GM12864 (cell line): ENCODE data around the gene ACTMAP.

Experiments used
- DNase-seq: peaks from one replicate; pipeline ENCODE4 v3.0.0-alpha.2; 2011; ENCODE audit warnings: low read depth
- H3K4me3 ChIP-seq: 2 replicates; pipeline ENCODE4 v1.5.1; 2011; ENCODE audit warnings: mild to moderate bottlenecking, low read depth, low read length, control low read depth
- CTCF ChIP-seq: IDR thresholded peaks from 2 replicates; pipeline ENCODE4 v1.5.1; 2011; ENCODE audit warnings: low read depth, mild to moderate bottlenecking, moderate library complexity, low read length, control low read depth, inconsistent platforms; ENCODE audit errors: missing control alignments

The ACTMAP gene

GRCh38 chr19:40724315-40724714, 26.0 kb downstream of the ACTMAP start:
- TF ChIP-seq CTCF: no peak
- H3K4me3 ChIP-seq: no peak overlapping the region
- no peak for DNase-seq

GRCh38 chr19:40723661-40724254, 26.5 kb downstream of the ACTMAP start:
- H3K4me3 ChIP-seq: no peak overlapping the region
- no peak for TF ChIP-seq CTCF
- no peak for DNase-seq

GRCh38 chr19:40721936-40722661, 28.2 kb downstream of the ACTMAP start:
- no peak for TF ChIP-seq CTCF
- H3K4me3 ChIP-seq: no peak overlapping the region
- DNase-seq: no peak

- no peak for DNase-seq
- H3K4me3 ChIP-seq: no peak overlapping the region
- TF ChIP-seq CTCF: no peak
Measured at GRCh38 chr19:40721140-40721486, 29.2 kb downstream of the ACTMAP start.

GRCh38 chr19:40719414-40719894, 30.8 kb downstream of the ACTMAP start:
- DNase-seq: no peak
- H3K4me3 ChIP-seq: peak overlapping the region; percentile 83; the same call in 1 of the 2 replicates
- no peak for TF ChIP-seq CTCF

GRCh38 chr19:40718774-40719391, 31.4 kb downstream of the ACTMAP start:
- peak overlapping the region; percentile 83 for H3K4me3 ChIP-seq
- no peak for DNase-seq

More at GRCh38 chr19:40718774-40719391, 31.4 kb downstream of the ACTMAP start:
- TF ChIP-seq CTCF: no peak
